Measurements from ENCODE around the gene TCEAL5. TPM values are rescaled to one million over a fixed set of nuclear protein-coding genes. Genes with fewer than 3 reads are reported as not detected.
"Not testable (repeated sequence)": the region's sequence is repeated elsewhere in the genome, so short reads cannot be mapped to it uniquely, and the experiment has no call there.

The TCEAL5 gene
- total RNA-seq, 1 donor from 2014 or later, result 7.2 TPM

DNA sequence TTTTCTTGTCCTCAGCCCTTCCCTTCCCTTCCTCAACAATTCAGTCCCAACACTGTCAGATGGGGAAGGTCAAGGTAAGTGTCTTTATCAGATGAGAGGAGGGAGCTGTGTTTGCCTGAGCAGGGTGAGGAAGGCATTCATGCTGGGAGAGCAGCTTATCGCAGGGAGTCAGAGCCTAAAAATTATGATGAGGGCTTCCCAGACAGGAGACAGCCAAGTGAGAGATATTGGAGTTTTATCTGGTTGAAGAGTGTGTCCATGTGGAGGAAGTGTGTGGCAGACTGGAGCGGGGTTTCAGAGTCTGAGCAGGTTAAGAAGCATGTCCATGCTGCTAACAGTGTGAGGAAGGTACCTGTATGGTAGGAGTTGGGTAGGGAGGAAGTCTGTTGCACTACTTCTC is 43.3 kb downstream of the TCEAL5 start:
- no peak for DNase-seq

DNA sequence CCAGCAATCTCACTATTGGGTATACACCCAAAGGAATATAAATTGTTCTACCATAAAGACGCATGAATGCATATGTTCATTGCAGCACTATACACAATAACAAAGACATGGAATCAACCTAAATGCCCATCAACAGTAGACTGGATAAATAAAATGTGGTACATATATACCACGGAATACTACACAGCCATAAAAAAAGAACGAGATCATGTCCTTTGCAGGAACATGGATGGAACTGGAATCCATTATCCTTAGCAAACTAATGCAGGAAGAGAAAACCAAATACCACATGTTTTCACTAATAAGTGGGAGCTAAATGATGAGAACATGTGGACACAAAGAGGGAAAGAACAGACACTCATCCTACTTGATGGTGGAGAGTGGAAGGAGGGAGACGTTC is 50.6 kb downstream of the TCEAL5 start:
- not testable (repeated sequence) for DNase-seq

Other genes starting within 250 kb of the TCEAL5 start
- gene BEX1, start 212.6 kb downstream of the TCEAL5 start, total RNA-seq, result 103 TPM
- not detected for gene NXF3, start 183.6 kb downstream of the TCEAL5 start, total RNA-seq
- 98.1 TPM for gene BEX4, start 61.6 kb downstream of the TCEAL5 start, total RNA-seq
- 99.8 TPM for gene TCEAL8, start 21.6 kb downstream of the TCEAL5 start, total RNA-seq
- 101 TPM for gene BEX2, start 34.2 kb upstream of the TCEAL5 start, total RNA-seq
- 86.6 TPM for gene TCEAL7, start 53.5 kb upstream of the TCEAL5 start, total RNA-seq
- gene TCEAL9, start 79.8 kb upstream of the TCEAL5 start, total RNA-seq, result 36.5 TPM
- gene BEX3, start 99.8 kb upstream of the TCEAL5 start, total RNA-seq, result 138 TPM
- gene RAB40A, start 242.7 kb upstream of the TCEAL5 start, total RNA-seq, result 0.94 TPM

All from occipital lobe (tissue), 2 donors.